Measurements from ENCODE around the gene HMGXB4. TPM values are rescaled to one million over a fixed set of nuclear protein-coding genes. Genes with fewer than 3 reads are reported as not detected.

Gene HMGXB4
- total and polyA plus RNA-seq, 2 donors (not counting 1 experiment from before 2014, with no cell fraction given), result 5.9 to 25.2 TPM

- Histone ChIP-seq H3K4me3 (ENCODE audit: control extremely low read depth in 1 of 5, extremely low read depth in 1 of 5, insufficient read depth in 1 of 5, low read depth in 2 of 5, low read length in 4 of 5) (no peak overlapping the region), H3K9me3 (ENCODE audit: control extremely low read depth in 1 of 3, control insufficient read depth in 2 of 3, insufficient read depth in 1 of 3, low read length in 2 of 3) (no peaks in the 10 kb centered on the region), H3K4me1 (ENCODE audit: control insufficient read depth in 2 of 2, insufficient read depth in 2 of 2, low read length in 2 of 2) (no peaks in the 10 kb centered on the region), H3K79me2 (ENCODE audit: control insufficient read depth, insufficient read depth, low read length) (no peaks in the 10 kb centered on the region), H3K36me3 (replicated peaks in 1 of 2; ENCODE audit: control extremely low read depth in 1 of 2, control insufficient read depth in 1 of 2, extremely low read depth in 1 of 2, insufficient read depth in 2 of 2, low read length in 1 of 2) (peaks cover 15 to 39% of the 10 kb centered on the region in 2 experiments), H3K27ac (ENCODE audit: low read length in 2 of 2) (no peak overlapping the region), H4K20me1 (ENCODE audit: control insufficient read depth, insufficient read depth, low read length, poor library complexity, severe bottlenecking) (no peaks in the 10 kb centered on the region), H3K9ac (ENCODE audit: low read length) (no peak overlapping the region), H3K27me3 (replicated peaks in 1 of 4; ENCODE audit: control extremely low read depth in 1 of 4, control insufficient read depth in 3 of 4, insufficient read depth in 4 of 4, low read length in 3 of 4) (no peaks in the 10 kb centered on the region), H3K4me2 (replicated peaks; ENCODE audit: low read depth, low read length, poor library complexity, severe bottlenecking) (no peak overlapping the region), H2AFZ (ENCODE audit: insufficient read depth, low read depth, low read length, poor library complexity, severe bottlenecking) (no peak overlapping the region)
- ChIA-PET POLR2A (no interaction called here), CTCF (no interaction called here)
- ATAC-seq (ENCODE audit: low read depth) (no peak), DNase-seq (no peak)
- Mint-ChIP-seq H3K4me3 (no peak overlapping the region), H3K27me3 (no peaks in the 10 kb centered on the region), H3K9me3 (ENCODE audit: insufficient read depth) (no peaks in the 10 kb centered on the region), H3K27ac (no peak overlapping the region), H3K4me1 (no peaks in the 10 kb centered on the region)
- WGBS (ENCODE audit: insufficient coverage), result 94% methylated on average over 2 of the region's 3 CpGs
- intact Hi-C loops (cut with micrococcal nuclease), result no loop called here
- TF ChIP-seq CTCF (IDR thresholded peaks at IDR 0.05) (no peak), EZH2 (IDR thresholded peaks at IDR 0.05; ENCODE audit: borderline replicate concordance, insufficient read depth, low read depth, low read length, poor library complexity, severe bottlenecking) (no peak)
Measured at GRCh38 chr22:35292786-35293185, 35.5 kb downstream of the HMGXB4 start.

- H3K4me3 Mint-ChIP-seq, result no peak overlapping the region
- TF ChIP-seq EZH2 (IDR thresholded peaks at IDR 0.05; ENCODE audit: borderline replicate concordance, insufficient read depth, low read depth, low read length, poor library complexity, severe bottlenecking), result no peak
- TF ChIP-seq CTCF (IDR thresholded peaks at IDR 0.05), result no peak
Measured at GRCh38 chr22:35296051-35296450, 38.8 kb downstream of the HMGXB4 start.

More at GRCh38 chr22:35296051-35296450, 38.8 kb downstream of the HMGXB4 start:
- Histone ChIP-seq H3K4me1 (ENCODE audit: control insufficient read depth in 2 of 2, insufficient read depth in 2 of 2, low read length in 2 of 2) (peaks cover 5 to 17% of the 10 kb centered on the region in 2 donors), H3K4me3 (ENCODE audit: control extremely low read depth in 1 of 5, extremely low read depth in 1 of 5, insufficient read depth in 1 of 5, low read depth in 2 of 5, low read length in 4 of 5) (no peak overlapping the region), H3K27me3 (replicated peaks in 1 of 4; ENCODE audit: control extremely low read depth in 1 of 4, control insufficient read depth in 3 of 4, insufficient read depth in 4 of 4, low read length in 3 of 4) (no peaks in the 10 kb centered on the region), H3K9me3 (ENCODE audit: control extremely low read depth in 1 of 3, control insufficient read depth in 2 of 3, insufficient read depth in 1 of 3, low read length in 2 of 3) (no peaks in the 10 kb centered on the region), H3K4me2 (replicated peaks; ENCODE audit: low read depth, low read length, poor library complexity, severe bottlenecking) (no peak overlapping the region), H3K36me3 (replicated peaks in 1 of 2; ENCODE audit: control extremely low read depth in 1 of 2, control insufficient read depth in 1 of 2, extremely low read depth in 1 of 2, insufficient read depth in 2 of 2, low read length in 1 of 2) (peaks cover 15 to 20% of the 10 kb centered on the region in 2 experiments), H3K79me2 (ENCODE audit: control insufficient read depth, insufficient read depth, low read length) (peaks cover 7% of the 10 kb centered on the region), H3K27ac (ENCODE audit: low read length in 2 of 2) (no peak overlapping the region), H3K9ac (ENCODE audit: low read length) (no peak overlapping the region), H4K20me1 (ENCODE audit: control insufficient read depth, insufficient read depth, low read length, poor library complexity, severe bottlenecking) (no peaks in the 10 kb centered on the region), H2AFZ (ENCODE audit: insufficient read depth, low read depth, low read length, poor library complexity, severe bottlenecking) (no peak overlapping the region)
- Mint-ChIP-seq H3K4me1 (peaks cover 13% of the 10 kb centered on the region), H3K27me3 (no peaks in the 10 kb centered on the region), H3K27ac (no peak overlapping the region), H3K9me3 (ENCODE audit: insufficient read depth) (no peaks in the 10 kb centered on the region)
- no peak for DNase-seq
- no peak for ATAC-seq (ENCODE audit: low read depth)
- ChIA-PET CTCF (no interaction called here), POLR2A (no interaction called here)
- intact Hi-C loops (cut with micrococcal nuclease), result no loop called here

Data from B cell (primary cell).